Stimulated activated CD8-positive, alpha-beta memory T cell treated with anti-CD3 and anti-CD28 coated beads, Interleukin-12 subunit alpha, Interleukin-12 subunit beta, amount 100 ng/mL, for 24 hours (primary cell): ENCODE results near the gene ERVW-1.
"Not testable (repeated sequence)": the region's sequence is repeated elsewhere in the genome, so short reads cannot be mapped to it uniquely, and the experiment has no call there.

ENCODE experiments used
- DNase-seq: peaks from one replicate; pipeline ENCODE4 v3.0.0-alpha.2; 2020; ENCODE audit errors: extremely low read depth

Gene ERVW-1

GRCh38 chr7:92477681-92478080 is at the start of gene ERVW-1:
Gene ERVW-1, minus strand, starts transcription at chr7:92477946. Its CDS starts 7,565 bp downstream, at chr7:92470381.
- not testable (repeated sequence) for DNase-seq

GRCh38 chr7:92523110-92523509 is 45.4 kb upstream of the ERVW-1 start:
- DNase-seq, result no peak

- DNase-seq, result no peak
Observed at GRCh38 chr7:92520024-92520423, 42.3 kb upstream of the ERVW-1 start.

GRCh38 chr7:92517631-92518030 is 39.9 kb upstream of the ERVW-1 start:
- no peak for DNase-seq

- DNase-seq, result no peak
Observed at GRCh38 chr7:92513167-92513902, 35.6 kb upstream of the ERVW-1 start.

GRCh38 chr7:92508946-92509345 is 31.2 kb upstream of the ERVW-1 start:
- DNase-seq, result no peak

- no peak for DNase-seq
Observed at GRCh38 chr7:92506363-92506762, 28.6 kb upstream of the ERVW-1 start.

GRCh38 chr7:92504563-92504962 is 26.8 kb upstream of the ERVW-1 start:
- DNase-seq, result no peak

- DNase-seq, result no peak
Observed at GRCh38 chr7:92503767-92504166, 26.0 kb upstream of the ERVW-1 start.

- DNase-seq, result no peak
Observed at GRCh38 chr7:92498557-92498956, 20.8 kb upstream of the ERVW-1 start.

- no peak for DNase-seq
Observed at GRCh38 chr7:92496876-92497275, 19.1 kb upstream of the ERVW-1 start.

GRCh38 chr7:92489634-92490033 is 11.9 kb upstream of the ERVW-1 start:
- DNase-seq, result no peak

GRCh38 chr7:92487804-92488203 is 10.1 kb upstream of the ERVW-1 start:
- no peak for DNase-seq

GRCh38 chr7:92485974-92486373 is 8.2 kb upstream of the ERVW-1 start:
- DNase-seq, result no peak

GRCh38 chr7:92485267-92485892 is 7.6 kb upstream of the ERVW-1 start:
- no peak for DNase-seq

GRCh38 chr7:92484226-92484625 is 6.5 kb upstream of the ERVW-1 start:
- not testable (repeated sequence) for DNase-seq

- not testable (repeated sequence) for DNase-seq
Observed at GRCh38 chr7:92483624-92484023, 5.9 kb upstream of the ERVW-1 start.

- not testable (repeated sequence) for DNase-seq
Observed at GRCh38 chr7:92479146-92479545, 1.4 kb upstream of the ERVW-1 start.

GRCh38 chr7:92478711-92479110 is 965 bp upstream of the ERVW-1 start:
- DNase-seq, result no peak

GRCh38 chr7:92478095-92478494 is 349 bp upstream of the ERVW-1 start:
- no peak for DNase-seq

- DNase-seq, result not testable (repeated sequence)
Observed at GRCh38 chr7:92475851-92476590, 1.7 kb downstream of the ERVW-1 start.

GRCh38 chr7:92475261-92475770 is 2.4 kb downstream of the ERVW-1 start:
- not testable (repeated sequence) for DNase-seq
